AG04449 (cell line): Measurements from ENCODE around the gene RETREG1.

Source experiments
- CTCF ChIA-PET: fragments of 350-600 bp; formaldehyde crosslinking; extraction: SDS; loops from one replicate; lab custom pipeline; 2021; ENCODE audit warnings: antibody characterized with exemption; lab: Yijun Ruan, JAX
- POLR2A ChIA-PET: fragments of 400-600, 350-600 bp; formaldehyde crosslinking; extraction: SDS; loops from one replicate; lab custom pipeline; 2020; ENCODE audit warnings: antibody characterized with exemption, inconsistent platforms; lab: Yijun Ruan, JAX
- DNase-seq: peaks from one replicate; pipeline ENCODE4 v3.0.0-alpha.2; 2010; ENCODE audit warnings: low read depth, low spot score
- H3K4me3 ChIP-seq: 2 replicates; pipeline ENCODE4 v1.5.1; 2011; ENCODE audit warnings: low read depth, mild to moderate bottlenecking, control low read depth, low read length
- TF ChIP-seq, protein P1 (sequence below): IDR thresholded peaks from one replicate; pipeline ENCODE4 v1.5.1; 2011; ENCODE audit warnings: mild to moderate bottlenecking, moderate library complexity, low read length, control low read depth, inconsistent platforms; ENCODE audit not compliant: insufficient read depth; ENCODE audit errors: missing control alignments

RETREG1 gene

GRCh38 chr5:16467363-16468219 is 149.2 kb downstream of the RETREG1 start:
- POLR2A ChIA-PET = no interaction called here
- TF ChIP-seq, protein P1, sequence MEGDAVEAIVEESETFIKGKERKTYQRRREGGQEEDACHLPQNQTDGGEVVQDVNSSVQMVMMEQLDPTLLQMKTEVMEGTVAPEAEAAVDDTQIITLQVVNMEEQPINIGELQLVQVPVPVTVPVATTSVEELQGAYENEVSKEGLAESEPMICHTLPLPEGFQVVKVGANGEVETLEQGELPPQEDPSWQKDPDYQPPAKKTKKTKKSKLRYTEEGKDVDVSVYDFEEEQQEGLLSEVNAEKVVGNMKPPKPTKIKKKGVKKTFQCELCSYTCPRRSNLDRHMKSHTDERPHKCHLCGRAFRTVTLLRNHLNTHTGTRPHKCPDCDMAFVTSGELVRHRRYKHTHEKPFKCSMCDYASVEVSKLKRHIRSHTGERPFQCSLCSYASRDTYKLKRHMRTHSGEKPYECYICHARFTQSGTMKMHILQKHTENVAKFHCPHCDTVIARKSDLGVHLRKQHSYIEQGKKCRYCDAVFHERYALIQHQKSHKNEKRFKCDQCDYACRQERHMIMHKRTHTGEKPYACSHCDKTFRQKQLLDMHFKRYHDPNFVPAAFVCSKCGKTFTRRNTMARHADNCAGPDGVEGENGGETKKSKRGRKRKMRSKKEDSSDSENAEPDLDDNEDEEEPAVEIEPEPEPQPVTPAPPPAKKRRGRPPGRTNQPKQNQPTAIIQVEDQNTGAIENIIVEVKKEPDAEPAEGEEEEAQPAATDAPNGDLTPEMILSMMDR = no peak

DNA sequence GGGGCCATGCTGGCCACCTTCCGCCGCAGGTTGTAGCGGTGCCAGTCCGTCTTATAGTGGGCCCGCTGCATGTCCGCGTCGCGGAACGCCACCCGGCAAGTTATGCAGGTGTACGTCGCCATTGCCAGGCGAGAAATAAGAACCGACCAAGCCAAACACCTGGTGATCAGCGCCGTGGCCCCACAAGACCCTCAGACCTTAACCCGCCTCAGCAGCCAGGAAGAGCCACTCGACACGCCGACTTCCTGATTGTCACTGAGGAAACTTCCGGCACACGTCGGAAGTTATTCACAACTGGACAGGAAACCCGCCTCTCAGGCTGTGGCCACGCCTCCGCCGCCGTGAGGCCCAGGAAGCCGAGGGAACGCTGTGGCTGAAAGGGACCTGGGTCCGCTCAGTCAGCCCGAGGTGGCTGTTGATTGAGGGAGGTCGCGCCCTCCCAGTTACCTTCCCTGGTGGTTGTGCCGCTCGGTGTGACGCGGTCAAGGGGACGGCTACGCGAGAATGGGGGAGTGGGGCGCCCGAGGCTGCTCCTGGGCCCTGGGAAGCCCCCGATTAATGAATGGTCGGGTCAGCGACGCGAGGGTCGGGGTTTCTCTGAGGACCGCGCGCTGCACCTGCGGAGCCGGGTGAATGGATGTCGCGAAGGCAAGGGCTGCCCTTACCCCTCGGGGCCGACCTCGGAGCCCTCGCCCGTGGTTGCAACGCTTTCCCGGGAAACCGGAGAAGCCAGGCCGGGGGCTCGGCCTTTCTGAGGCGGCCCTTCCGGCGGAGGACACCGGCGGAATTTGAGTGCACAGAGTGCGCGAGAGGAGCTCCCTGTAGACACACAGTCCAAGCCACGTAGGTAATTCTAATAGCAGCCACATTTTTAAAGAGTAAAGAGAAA is 151.0 kb downstream of the RETREG1 start, which contains the start of gene ZNF622:
Gene ZNF622, minus strand, starts transcription at position 257 of the 889 bp plus-strand sequence. Its CDS starts 135 bp downstream, at position 122.
- ChIA-PET CTCF (interaction anchor here (1.5 to 2.9 kb wide), 2 partner anchors 10 kb away, joined by 12 read pairs; no protein-coding TSS in a partner anchor), POLR2A (no interaction called here)
- no peak for DNase-seq
- H3K4me3 ChIP-seq = peak within 1 kb of the TSS; percentile 91
- TF ChIP-seq, protein P1 = no peak

More at GRCh38 chr5:16467363-16468219, 149.2 kb downstream of the RETREG1 start:
- no peak for DNase-seq
- CTCF ChIA-PET = interaction anchor here (0.7 to 2.9 kb wide), 5 partner anchors 10 to 83 kb away, joined by 3 to 12 read pairs (median 4); no protein-coding TSS in a partner anchor
- H3K4me3 ChIP-seq = no peak overlapping the region

GRCh38 chr5:16464664-16465543 is 151.9 kb downstream of the RETREG1 start:
- TF ChIP-seq, protein P1 = no peak
- ChIA-PET POLR2A (interaction anchor here (0.6 kb wide), 1 partner anchor 653 kb away, joined by 3 read pairs; no protein-coding TSS in a partner anchor), CTCF (interaction anchor here (0.7 to 1.8 kb wide), 4 partner anchors 9 to 79 kb away, joined by 3 to 12 read pairs (median 3); no protein-coding TSS in a partner anchor)
- no peak for DNase-seq
- peak overlapping the region; percentile 91 for H3K4me3 ChIP-seq

- CTCF ChIA-PET = interaction anchor here (0.7 to 1.8 kb wide), 4 partner anchors 8 to 80 kb away, joined by 3 to 12 read pairs (median 3); no protein-coding TSS in a partner anchor
Measured at GRCh38 chr5:16464231-16464630, 152.6 kb downstream of the RETREG1 start.

DNA sequence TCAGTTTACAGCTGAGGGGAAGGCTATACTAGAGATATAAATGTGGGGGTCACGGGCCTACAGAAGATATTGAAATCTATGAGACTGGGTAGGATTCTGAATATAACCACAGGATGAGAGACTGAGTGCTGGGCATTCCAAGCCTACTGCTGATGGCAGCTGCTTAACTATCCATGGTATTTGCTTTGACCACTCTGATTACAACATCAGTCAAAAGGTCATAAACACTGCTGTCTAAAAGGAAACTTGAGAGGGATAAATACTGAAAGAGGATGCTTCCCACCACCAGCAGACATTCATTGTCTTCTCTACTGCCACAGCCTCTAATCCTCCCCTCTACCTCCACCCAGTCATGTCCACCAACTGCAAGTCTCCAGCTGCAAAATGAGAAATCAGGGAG is 155.0 kb downstream of the RETREG1 start:
- POLR2A ChIA-PET = no interaction called here
- H3K4me3 ChIP-seq = no peak overlapping the region; the same call in 1 of the 2 replicates
- TF ChIP-seq, protein P1 = no peak
- DNase-seq = peak; percentile 87
- CTCF ChIA-PET = interaction anchor here (0.8 to 1.8 kb wide), 4 partner anchors 11 to 302 kb away, joined by 3 to 4 read pairs (median 4); no protein-coding TSS in a partner anchor

More at GRCh38 chr5:16464231-16464630, 152.6 kb downstream of the RETREG1 start:
- POLR2A ChIA-PET = no interaction called here
- no peak for DNase-seq
- TF ChIP-seq, protein P1 = no peak
- peak overlapping the region; percentile 91 for H3K4me3 ChIP-seq
